NCI-H524 treated with DMSO at 0.1 percent for 48 hours (cell line): ENCODE measurements around the gene STRAP.
"Not testable (repeated sequence)": the region's sequence is repeated elsewhere in the genome, so short reads cannot be mapped to it uniquely, and the experiment has no call there.

Experiments used
- DNase-seq: peaks from one replicate; lab custom pipeline; 2025; lab: John Stamatoyannopoulos, UW

Gene STRAP

DNA sequence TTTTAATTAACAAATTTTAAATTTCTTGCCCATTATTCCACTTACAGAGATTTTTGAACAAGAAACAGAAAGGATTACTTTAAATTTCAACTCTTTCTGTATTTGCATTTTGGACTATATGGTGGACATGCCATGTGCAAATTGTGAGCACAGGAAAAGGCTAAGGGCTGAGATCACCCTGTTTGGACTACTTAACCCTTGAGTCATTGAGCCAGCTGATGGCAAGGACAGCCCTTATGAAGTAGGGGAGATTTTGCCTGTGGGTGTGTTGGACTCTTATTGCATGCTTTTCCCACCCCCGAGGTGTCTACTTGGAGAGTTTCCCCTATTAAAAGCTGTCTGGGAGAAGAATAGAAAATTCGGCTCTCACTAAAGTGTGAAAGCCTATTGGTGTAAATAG is 46.2 kb downstream of the STRAP start:
- no peak for DNase-seq

DNA sequence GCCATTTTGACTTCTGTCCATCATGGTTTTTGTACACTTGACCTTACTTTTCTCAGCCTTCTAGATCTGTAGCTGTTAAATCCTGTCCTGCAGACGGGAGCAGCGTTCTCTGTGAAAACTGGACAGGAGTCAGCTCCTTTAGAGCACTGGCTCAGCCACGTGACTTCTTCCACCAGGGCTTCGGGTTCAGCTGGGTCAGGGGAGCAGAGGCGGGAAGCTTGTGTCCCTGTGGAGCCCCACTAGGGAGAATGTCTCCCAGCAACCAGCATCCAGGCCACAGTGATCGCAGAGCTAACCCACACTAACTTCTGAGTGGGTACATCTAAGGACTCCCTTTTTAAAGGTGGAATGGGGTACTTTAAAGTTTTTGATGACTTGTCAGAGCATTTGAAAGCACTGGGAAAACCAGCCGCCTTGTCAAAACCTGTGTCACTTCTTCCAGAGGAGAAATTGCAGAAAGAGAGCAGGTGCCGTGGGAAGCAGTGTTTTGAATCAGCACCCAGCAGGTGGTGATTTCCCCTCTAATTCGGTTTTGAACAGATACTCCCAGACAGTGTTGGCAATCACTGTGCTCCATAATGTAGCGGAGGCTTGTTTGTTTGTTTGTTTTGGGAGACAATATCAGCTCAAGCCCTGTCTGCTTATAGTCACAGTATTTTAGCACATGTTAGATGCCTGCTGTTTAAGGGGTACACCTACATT is 46.8 kb downstream of the STRAP start:
- DNase-seq: no peak

DNA sequence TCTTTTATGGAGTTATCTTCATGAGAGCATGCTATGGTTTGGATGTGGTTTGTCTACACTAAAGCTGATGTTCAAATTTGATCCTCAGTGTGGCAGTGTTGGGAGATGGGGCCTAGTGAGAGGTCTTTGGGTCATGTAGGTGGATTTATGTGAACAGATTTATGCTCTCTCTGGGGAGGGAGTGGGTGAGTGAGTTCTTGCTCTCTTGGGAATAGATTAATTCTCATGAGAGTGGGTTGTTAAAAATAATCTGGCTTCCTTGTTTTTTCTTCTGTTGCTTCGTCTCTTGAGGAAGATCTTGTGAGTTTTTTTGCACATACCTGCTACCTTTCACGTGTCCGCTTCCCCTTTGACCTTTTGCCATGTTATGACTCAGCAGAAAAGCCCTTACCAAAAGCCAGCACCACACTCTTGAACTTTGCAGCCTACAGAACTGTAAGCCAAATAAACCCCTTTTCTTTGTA is 49.4 kb downstream of the STRAP start:
- peak; percentile 74 for DNase-seq

DNA sequence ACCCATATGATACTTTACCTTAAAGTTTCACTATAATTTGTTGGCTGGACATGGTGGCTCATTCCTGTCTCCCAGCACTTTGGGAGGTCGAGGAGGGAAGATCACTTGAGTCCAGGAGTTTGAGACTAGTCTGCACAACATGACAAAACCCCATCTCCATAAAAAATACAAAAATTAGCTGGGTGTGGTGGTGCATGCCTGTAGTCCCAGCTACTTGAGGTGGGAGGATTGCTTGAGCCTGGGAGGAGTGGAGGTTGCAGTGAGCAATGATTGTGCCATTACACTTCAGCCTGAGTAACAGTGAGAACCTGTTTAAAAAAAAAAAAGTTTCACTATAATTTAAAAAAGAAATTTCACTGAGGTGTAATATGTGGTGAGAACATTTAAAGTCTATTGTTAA is 50.1 kb downstream of the STRAP start:
- no peak for DNase-seq

DNA sequence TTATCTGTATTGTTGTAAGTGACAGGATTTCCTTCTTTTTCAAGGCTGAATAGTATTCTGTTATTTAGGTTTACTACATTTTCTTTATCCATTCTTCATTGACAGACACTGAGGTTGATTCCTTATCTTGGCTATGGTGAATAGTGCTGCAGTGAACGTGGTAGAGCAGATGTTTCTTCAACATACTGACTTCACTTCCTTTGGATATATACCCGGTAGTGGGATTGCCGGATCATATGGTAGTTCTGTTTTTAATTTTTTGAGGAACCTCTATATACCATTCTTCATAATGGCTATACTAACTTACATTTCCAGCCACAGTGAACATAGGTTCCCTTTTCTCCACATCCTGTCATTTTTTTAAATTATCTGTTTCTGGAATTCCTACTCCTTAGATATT is 50.8 kb downstream of the STRAP start:
- no peak for DNase-seq

DNA sequence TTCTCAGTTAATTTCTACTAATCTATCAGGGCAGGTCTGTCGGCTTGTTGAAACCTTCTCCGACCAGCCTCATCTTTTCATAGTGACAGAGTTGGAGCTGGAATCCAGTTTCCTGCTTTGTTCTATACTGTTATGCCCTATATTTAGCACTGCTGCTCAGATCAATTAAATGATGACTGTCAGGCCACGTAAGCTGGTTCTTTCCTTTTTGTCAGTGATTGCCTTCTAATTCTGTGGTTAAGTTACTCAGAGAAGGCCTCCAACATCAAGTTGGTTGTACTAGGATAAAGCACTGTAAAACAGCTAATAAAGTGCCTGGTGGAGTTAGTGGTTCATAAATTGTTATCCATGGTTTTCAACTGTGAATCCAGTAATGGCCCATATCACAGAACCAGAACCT is 51.6 kb downstream of the STRAP start:
- DNase-seq: no peak

DNA sequence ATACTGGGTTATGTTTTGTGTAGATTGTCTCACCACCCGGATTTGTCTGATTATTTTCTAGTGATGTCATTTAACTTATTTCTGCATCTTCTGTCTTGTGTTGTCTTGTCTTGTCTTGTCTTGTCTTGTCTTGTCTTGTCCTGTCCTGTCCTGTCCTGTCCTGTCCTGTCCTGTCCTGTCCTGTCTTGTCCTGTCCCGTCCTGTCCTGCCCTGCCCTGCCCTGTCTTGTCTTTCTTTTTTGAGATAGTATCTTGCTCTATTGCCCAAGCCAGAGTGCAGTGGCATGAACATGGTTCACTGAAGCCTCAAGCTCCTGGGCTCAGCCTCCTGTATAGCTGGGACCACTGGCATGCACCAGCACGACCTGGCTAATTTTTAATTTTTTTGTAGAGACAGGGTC is 54.6 kb downstream of the STRAP start:
- no peak for DNase-seq

DNA sequence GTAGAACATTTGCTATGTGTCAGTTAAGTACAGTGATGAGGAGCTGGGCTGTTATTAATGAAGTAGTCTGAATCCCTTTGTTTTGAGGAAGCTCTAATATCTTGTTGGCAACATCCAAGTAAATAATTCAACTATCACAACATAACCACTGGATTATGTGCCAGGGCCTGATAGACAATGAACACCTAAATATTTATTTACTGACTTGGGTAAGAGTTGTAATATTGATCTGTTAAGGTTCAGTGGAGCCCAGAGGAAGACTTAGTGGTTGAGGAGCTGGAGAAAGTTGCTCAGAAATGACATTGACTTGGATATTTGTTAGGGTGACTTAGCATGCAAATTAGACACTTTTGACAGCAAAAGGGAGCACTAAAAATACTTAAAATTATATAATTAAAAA is 55.7 kb downstream of the STRAP start:
- DNase-seq: no peak

DNA sequence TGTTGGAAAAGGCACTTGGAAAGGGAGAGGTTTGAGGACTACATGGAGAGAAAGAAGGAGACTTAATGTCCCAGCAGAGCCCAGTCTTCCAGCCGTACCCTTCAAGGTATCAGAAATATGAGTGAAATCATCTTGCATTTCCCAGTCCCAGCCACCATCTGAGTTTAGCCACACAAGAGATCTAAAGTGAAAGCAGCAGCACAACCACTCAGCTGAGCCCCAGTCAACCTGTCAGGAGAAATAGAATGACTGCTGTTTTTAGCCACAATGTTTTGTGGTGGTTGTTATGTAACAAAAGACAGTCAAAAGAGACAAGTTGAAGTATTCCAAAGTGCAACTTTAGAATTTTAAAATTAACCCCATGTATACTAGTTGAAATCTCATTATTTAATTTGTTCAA is 56.9 kb downstream of the STRAP start:
- no peak for DNase-seq

DNA sequence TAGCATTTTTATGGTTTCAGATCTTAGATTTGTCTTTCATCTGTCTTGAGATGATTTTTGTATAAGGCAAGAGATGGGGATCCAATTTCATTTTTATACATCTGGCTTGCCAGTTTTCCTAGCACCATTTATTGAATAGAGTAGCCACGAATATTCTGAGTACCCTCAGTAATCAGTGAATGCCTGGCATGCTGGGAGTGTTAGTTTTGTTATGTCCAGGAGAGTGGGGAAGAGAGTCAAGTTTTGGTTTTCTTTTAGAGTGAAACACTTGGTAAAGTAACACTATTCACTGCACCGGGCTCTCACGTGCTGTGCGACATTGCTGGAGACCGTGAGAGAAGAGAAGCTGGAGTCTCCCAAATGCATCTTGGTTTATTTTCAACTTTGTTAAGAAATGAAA is 60.3 kb downstream of the STRAP start:
- no peak for DNase-seq

DNA sequence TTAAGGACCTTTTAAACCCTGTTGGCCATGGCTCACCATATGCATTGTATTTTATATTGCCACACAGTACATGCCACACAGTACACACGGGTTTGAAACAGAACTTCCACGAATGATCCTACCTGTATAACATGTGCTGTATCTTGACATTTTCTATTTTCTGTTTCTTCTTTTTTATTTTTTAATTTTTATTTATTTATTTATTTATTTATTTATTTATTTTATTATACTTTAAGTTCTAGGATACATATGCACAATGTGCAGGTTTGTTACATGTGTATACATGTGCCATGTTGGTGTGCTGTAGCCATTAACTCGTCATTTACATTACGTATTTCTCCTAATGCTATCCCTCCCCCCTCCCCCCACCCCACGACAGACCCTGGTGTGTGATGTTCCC is 61.3 kb downstream of the STRAP start:
- DNase-seq: not testable (repeated sequence)

DNA sequence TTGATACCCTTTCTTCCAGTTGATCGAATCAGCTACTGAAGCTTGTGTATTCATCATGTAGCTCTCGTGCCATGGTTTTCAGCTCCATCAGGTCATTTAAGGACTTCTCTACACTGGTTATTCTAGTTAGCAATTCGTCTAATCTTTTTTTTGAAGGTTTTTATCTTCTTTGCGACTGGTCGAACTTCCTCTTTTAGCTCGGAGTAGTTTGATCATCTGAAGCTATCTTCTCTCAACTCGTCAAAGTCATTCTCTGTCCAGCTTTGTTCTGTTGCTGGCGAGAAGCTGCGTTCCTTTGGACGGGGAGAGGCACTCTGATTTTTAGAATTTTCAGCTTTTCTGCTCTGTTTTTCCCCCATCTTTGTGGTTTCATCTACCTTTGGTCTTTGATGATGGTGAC is 66.3 kb downstream of the STRAP start:
- not testable (repeated sequence) for DNase-seq
